ENCODE data around the gene GPRIN1.
"Not testable (repeated sequence)": the region's sequence is repeated elsewhere in the genome, so short reads cannot be mapped to it uniquely, and the experiment has no call there.

The GPRIN1 gene

GRCh38 chr5:176606875-176607274 lies 3.1 kb downstream of the GPRIN1 start:
- FAIRE-seq (no peak), DNase-seq (ENCODE audit: insufficient read length, low spot score) (no peak)
- no peak for TF ChIP-seq PAX5 (IDR thresholded peaks at IDR 0.05; ENCODE audit: insufficient read depth, low read length, severe bottlenecking)
- no peak for TF ChIP-seq POU2F2 (IDR thresholded peaks at IDR 0.05; ENCODE audit: low read depth, low read length)
- no peak for TF ChIP-seq SPI1 (IDR thresholded peaks at IDR 0.05; ENCODE audit: low read depth, low read length)
- no peak for TF ChIP-seq TAF1 (IDR thresholded peaks at IDR 0.05; ENCODE audit: low read depth, low read length)
- TF ChIP-seq POLR2AphosphoS5 (IDR thresholded peaks at IDR 0.05; ENCODE audit: low read depth, low read length): no peak
- no peak for TF ChIP-seq POLR2A (IDR thresholded peaks at IDR 0.05; ENCODE audit: low read depth, low read length)

GRCh38 chr5:176606032-176606431 lies 3.9 kb downstream of the GPRIN1 start:
- no peak for DNase-seq (ENCODE audit: insufficient read length, low spot score)
- no peak for TF ChIP-seq POLR2AphosphoS5 (IDR thresholded peaks at IDR 0.05; ENCODE audit: low read depth, low read length)
- TF ChIP-seq POLR2A (IDR thresholded peaks at IDR 0.05; ENCODE audit: low read depth, low read length): no peak
- no peak for TF ChIP-seq PAX5 (IDR thresholded peaks at IDR 0.05; ENCODE audit: insufficient read depth, low read length, severe bottlenecking)
- no peak for TF ChIP-seq POU2F2 (IDR thresholded peaks at IDR 0.05; ENCODE audit: low read depth, low read length)
- TF ChIP-seq TAF1 (IDR thresholded peaks at IDR 0.05; ENCODE audit: low read depth, low read length): no peak
- no peak for TF ChIP-seq SPI1 (IDR thresholded peaks at IDR 0.05; ENCODE audit: low read depth, low read length)
- no peak for FAIRE-seq

GRCh38 chr5:176603091-176603490 lies 6.9 kb downstream of the GPRIN1 start:
- DNase-seq (ENCODE audit: insufficient read length, low spot score) (no peak), FAIRE-seq (no peak)
- TF ChIP-seq TAF1 (IDR thresholded peaks at IDR 0.05; ENCODE audit: low read depth, low read length): no peak
- no peak for TF ChIP-seq PAX5 (IDR thresholded peaks at IDR 0.05; ENCODE audit: insufficient read depth, low read length, severe bottlenecking)
- TF ChIP-seq POU2F2 (IDR thresholded peaks at IDR 0.05; ENCODE audit: low read depth, low read length): no peak
- no peak for TF ChIP-seq POLR2AphosphoS5 (IDR thresholded peaks at IDR 0.05; ENCODE audit: low read depth, low read length)
- TF ChIP-seq POLR2A (IDR thresholded peaks at IDR 0.05; ENCODE audit: low read depth, low read length): no peak

- FAIRE-seq: no peak
- no peak for DNase-seq (ENCODE audit: insufficient read length, low spot score)
- TF ChIP-seq POU2F2 (IDR thresholded peaks at IDR 0.05; ENCODE audit: low read depth, low read length): no peak
- TF ChIP-seq POLR2AphosphoS5 (IDR thresholded peaks at IDR 0.05; ENCODE audit: low read depth, low read length): no peak
- no peak for TF ChIP-seq SPI1 (IDR thresholded peaks at IDR 0.05; ENCODE audit: low read depth, low read length)
- TF ChIP-seq TAF1 (IDR thresholded peaks at IDR 0.05; ENCODE audit: low read depth, low read length): no peak
- TF ChIP-seq PAX5 (IDR thresholded peaks at IDR 0.05; ENCODE audit: insufficient read depth, low read length, severe bottlenecking): no peak
- no peak for TF ChIP-seq POLR2A (IDR thresholded peaks at IDR 0.05; ENCODE audit: low read depth, low read length)
Measured at GRCh38 chr5:176601901-176602482, 8.0 kb downstream of the GPRIN1 start.

DNA sequence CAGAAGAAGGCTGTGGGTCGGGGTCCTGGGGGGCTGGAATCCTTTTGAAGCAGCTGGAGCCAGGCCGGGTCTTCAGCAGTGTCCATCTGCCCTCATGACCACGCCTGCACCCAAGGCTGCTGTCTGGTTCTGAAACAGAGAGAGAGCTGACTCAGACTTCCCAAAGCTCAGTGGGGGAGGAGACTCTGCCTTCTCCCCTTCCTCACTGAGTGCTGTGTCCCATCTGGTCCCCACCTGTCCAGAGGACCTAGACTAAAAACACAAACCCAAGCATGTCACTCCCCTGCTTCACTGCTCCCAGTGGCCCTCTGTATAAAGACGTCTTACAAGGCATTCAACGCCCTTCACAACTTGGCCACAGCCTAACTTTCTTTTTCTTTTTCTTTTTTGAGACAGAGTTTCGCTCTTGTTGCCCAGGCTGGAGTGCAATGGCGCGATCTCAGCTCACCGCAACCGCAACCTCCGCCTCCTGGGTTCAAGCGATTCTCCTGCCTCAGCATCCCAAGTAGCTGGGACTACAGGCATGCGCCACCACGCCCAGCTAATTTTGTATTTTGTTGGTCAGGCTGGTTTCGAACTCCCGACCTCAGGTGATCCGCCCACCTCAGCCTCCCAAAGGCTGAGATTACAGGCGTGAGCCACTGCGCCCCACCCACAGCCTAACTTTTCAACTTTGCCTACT lies 10.1 kb downstream of the GPRIN1 start:
- not testable (repeated sequence) for DNase-seq (ENCODE audit: insufficient read length, low spot score); FAIRE-seq

DNA sequence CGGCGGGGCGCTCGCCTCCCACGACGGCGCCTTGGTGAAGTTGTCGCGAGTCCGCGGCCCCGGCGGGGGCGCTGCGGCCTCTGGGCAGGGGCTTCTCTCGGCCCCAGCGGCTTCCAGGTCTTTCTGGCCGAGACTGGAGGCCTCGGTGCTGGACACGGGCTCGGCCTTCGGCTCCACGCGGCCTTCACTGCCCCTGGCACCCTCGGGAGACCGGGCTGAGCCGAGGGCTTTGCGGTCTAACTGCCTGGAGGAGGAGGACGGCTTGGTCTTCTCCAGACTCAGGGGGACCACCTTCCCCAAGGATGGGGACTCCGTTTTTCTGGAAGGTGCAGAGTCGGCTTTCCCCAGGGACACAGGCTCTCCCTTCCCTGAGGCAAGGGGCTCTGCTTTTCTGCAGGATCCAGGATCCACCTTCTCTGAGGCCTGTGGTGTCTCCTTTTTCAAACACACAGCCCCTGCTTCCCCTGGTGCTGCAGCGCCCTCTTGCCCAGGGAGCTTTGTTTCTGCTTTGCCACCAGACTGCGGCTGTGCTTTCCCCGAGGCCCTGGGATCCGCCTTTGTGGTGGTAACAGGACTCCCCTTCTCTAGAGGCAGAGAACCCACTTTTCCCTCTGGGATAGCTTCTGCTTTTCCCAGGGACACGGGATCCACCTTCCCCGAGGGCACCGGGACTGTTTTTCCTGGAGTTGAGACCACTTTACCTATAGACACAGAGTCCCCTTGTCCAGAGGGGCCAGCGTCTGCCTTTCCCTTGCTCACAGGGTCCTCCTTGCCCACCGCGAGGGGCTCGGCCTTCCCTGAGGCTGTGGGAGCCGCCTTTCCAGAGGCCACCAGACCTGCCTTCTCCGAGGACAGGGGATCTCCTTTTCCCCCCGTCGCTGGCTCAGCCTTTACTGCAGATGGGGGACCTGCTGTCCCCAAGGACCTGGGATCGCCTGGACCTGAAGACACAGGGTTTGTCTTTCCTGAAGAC lies 12.3 kb downstream of the GPRIN1 start:
- FAIRE-seq (no peak), DNase-seq (ENCODE audit: insufficient read length, low spot score) (no peak)
- TF ChIP-seq POLR2AphosphoS5 (IDR thresholded peaks at IDR 0.05; ENCODE audit: low read depth, low read length): no peak
- TF ChIP-seq POLR2A (IDR thresholded peaks at IDR 0.05; ENCODE audit: low read depth, low read length): no peak
- TF ChIP-seq TAF1 (IDR thresholded peaks at IDR 0.05; ENCODE audit: low read depth, low read length): no peak
- no peak for TF ChIP-seq POU2F2 (IDR thresholded peaks at IDR 0.05; ENCODE audit: low read depth, low read length)
- no peak for TF ChIP-seq PAX5 (IDR thresholded peaks at IDR 0.05; ENCODE audit: insufficient read depth, low read length, severe bottlenecking)
- TF ChIP-seq SPI1 (IDR thresholded peaks at IDR 0.05; ENCODE audit: low read depth, low read length): no peak

DNA sequence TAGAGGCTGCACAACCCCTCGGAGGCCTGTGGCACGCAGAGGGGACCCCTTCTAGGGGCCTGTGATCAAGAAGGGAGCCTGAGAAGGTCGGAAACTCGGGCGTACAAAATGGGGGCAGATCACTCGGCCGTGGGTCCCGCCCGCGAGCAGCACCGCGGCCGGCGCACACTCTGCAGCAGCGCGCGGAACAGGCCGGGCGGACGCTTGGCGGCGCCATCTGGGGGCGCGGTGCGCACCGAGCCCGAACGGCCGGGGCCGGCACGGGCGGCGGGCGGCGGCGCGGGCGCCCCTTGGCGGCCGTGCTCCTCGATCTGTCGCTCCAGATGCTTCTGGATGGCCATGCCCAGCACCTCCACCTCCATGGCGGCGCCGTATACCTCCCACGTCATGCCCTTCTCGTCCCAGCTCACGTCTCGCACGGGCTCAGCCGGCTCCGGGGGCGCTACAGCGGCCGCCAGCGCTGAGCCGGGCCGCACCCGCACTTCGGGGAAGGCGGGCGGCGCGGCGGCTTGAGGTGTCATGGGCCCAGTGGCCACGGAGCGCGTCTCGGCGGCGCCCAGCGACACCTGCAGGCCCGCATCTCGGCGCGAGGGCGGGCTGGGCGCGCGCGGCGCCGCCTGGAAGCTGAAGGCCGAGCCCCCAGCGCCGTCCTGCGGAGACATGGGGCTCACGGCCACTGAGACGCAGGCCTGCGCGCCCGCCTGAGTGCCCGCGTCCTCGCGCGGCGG lies 13.1 kb downstream of the GPRIN1 start:
- TF ChIP-seq POU2F2 (IDR thresholded peaks at IDR 0.05; ENCODE audit: low read depth, low read length) (no peak), SPI1 (IDR thresholded peaks at IDR 0.05; ENCODE audit: low read depth, low read length) (no peak), PAX5 (IDR thresholded peaks at IDR 0.05; ENCODE audit: insufficient read depth, low read length, severe bottlenecking) (no peak), TAF1 (IDR thresholded peaks at IDR 0.05; ENCODE audit: low read depth, low read length) (no peak), POLR2AphosphoS5 (IDR thresholded peaks at IDR 0.05; ENCODE audit: low read depth, low read length) (no peak), POLR2A (IDR thresholded peaks at IDR 0.05; ENCODE audit: low read depth, low read length) (no peak)
- FAIRE-seq: peak; percentile 64
- peak; percentile 73 for DNase-seq (ENCODE audit: insufficient read length, low spot score)

DNA sequence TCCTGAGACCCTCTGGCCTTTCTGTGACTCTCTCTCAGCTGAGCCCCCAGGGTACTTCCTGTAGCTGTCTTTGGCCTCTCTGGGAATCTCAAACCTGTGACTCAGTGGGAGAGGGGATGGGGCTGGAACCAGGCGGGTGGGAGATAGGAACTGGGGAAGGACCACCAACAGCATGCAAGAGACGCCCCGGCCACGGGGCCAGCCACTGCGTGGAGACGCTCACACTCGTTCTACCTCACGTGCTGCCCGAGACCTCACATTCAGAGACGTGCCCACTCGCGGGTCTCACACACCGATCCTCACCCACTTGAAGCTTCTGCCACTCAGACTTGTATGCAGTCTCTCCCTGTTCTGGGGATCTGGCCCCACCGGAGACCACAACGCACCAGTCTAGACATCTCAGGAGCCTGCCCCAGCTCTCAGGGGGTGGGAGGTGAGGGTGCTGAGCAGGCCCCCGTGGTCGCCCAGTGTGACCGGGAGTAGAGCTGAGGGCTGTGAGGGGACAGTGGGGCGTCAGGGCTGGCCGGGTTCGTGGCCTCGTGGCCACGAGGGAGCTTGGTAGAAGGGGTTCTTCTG lies 13.8 kb downstream of the GPRIN1 start:
- FAIRE-seq: no peak
- TF ChIP-seq POU2F2 (IDR thresholded peaks at IDR 0.05; ENCODE audit: low read depth, low read length): no peak
- no peak for TF ChIP-seq SPI1 (IDR thresholded peaks at IDR 0.05; ENCODE audit: low read depth, low read length)
- TF ChIP-seq PAX5 (IDR thresholded peaks at IDR 0.05; ENCODE audit: insufficient read depth, low read length, severe bottlenecking): no peak
- TF ChIP-seq POLR2A (IDR thresholded peaks at IDR 0.05; ENCODE audit: low read depth, low read length): no peak
- no peak for TF ChIP-seq POLR2AphosphoS5 (IDR thresholded peaks at IDR 0.05; ENCODE audit: low read depth, low read length)
- no peak for TF ChIP-seq TAF1 (IDR thresholded peaks at IDR 0.05; ENCODE audit: low read depth, low read length)
- no peak for DNase-seq (ENCODE audit: insufficient read length, low spot score)
